ENCODE data around the gene CRKL.
"Not testable (repeated sequence)": the region's sequence is repeated elsewhere in the genome, so short reads cannot be mapped to it uniquely, and the experiment has no call there.

The CRKL gene

GRCh38 chr22:20970939-20971657 is 53.9 kb downstream of the CRKL start:
- no peaks in the 10 kb centered on the region for H3K36me3 Mint-ChIP-seq (ENCODE audit: low read depth)
- H3K4me3 Mint-ChIP-seq, result no peak overlapping the region
- H3K27ac Mint-ChIP-seq, result no peak overlapping the region
- peaks cover 3% of the 10 kb centered on the region for H3K27me3 Mint-ChIP-seq (ENCODE audit: low read depth)
- no peaks in the 10 kb centered on the region for H3K9me3 Mint-ChIP-seq
- no peaks in the 10 kb centered on the region for H3K4me1 Mint-ChIP-seq (ENCODE audit: low read depth)

- not testable (repeated sequence) for H3K4me1 Mint-ChIP-seq (ENCODE audit: low read depth); H3K9me3 Mint-ChIP-seq; H3K36me3 Mint-ChIP-seq (ENCODE audit: low read depth); H3K27me3 Mint-ChIP-seq (ENCODE audit: low read depth); H3K27ac Mint-ChIP-seq; H3K4me3 Mint-ChIP-seq
These were observed 54.9 kb downstream of the CRKL start for GRCh38 chr22:20972014-20972694.

- no peak overlapping the region for H3K4me3 Mint-ChIP-seq
- no peaks in the 10 kb centered on the region for H3K36me3 Mint-ChIP-seq (ENCODE audit: low read depth)
- peaks cover 1% of the 10 kb centered on the region for H3K9me3 Mint-ChIP-seq
- H3K27me3 Mint-ChIP-seq (ENCODE audit: low read depth), result no peaks in the 10 kb centered on the region
- H3K27ac Mint-ChIP-seq, result no peak overlapping the region
- H3K4me1 Mint-ChIP-seq (ENCODE audit: low read depth), result no peaks in the 10 kb centered on the region
These were observed 55.8 kb downstream of the CRKL start for GRCh38 chr22:20972933-20973577.

DNA sequence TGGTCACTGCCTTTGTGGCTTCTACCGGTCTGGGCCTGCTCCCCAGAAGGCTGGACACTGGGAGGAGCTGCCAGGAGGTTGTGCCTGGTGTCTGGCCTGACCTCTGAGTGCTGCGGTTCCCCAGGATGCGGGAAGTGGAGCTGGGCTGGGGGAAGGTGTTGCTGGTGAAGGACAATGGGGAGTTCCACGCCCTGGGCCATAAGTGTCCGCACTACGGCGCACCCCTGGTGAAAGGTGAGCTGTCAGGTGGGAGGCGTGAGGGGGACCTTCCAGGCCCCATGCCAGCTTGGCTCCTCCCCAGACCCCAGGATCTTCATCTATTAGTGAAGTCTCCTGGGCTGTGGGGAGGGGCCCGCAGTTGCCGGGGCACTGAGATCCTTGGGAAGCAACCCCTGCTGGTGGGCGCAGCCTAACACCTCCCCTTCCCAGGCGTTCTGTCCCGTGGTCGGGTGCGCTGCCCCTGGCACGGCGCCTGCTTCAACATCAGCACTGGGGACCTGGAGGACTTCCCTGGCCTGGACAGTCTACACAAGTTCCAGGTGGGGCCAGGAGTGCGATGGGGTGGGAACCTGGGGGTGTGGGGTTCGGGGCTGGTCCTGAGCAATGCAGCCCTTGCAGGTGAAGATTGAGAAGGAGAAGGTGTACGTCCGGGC is 56.6 kb downstream of the CRKL start:
- no peak overlapping the region for H3K27ac Mint-ChIP-seq
- H3K27me3 Mint-ChIP-seq (ENCODE audit: low read depth), result no peaks in the 10 kb centered on the region
- no peaks in the 10 kb centered on the region for H3K36me3 Mint-ChIP-seq (ENCODE audit: low read depth)
- H3K9me3 Mint-ChIP-seq, result peaks cover 8% of the 10 kb centered on the region
- H3K4me1 Mint-ChIP-seq (ENCODE audit: low read depth), result no peaks in the 10 kb centered on the region
- no peak overlapping the region for H3K4me3 Mint-ChIP-seq

DNA sequence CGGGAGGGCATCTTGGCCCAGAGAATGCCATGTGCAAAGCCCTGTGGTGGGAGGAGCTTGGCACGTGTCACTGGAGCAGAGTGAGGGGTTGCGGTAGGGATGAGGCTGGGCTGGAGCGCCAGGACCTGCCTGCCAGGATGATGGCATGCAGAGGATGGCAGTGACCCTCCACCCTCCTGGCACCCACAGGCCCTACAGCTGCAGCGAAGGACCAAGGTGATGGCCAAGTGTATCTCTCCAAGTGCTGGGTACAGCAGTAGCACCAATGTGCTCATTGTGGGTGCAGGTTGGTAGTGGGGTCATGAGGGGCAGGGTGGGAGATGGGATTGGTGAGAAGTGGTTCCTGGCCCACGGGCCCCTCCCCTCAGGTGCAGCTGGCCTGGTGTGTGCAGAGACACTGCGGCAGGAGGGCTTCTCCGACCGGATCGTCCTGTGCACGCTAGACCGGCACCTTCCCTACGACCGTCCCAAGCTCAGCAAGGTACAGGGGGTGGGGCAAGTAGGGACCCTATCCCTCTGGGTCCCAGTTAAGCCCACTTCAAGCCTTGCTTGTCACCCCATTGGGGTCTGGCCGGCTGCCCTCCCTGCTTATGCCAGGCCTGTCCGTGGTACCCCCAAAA is 57.2 kb downstream of the CRKL start:
- Mint-ChIP-seq H3K27ac (no peak overlapping the region), H3K27me3 (ENCODE audit: low read depth) (no peaks in the 10 kb centered on the region), H3K9me3 (peaks cover 12% of the 10 kb centered on the region), H3K4me1 (ENCODE audit: low read depth) (peaks cover 4% of the 10 kb centered on the region), H3K36me3 (ENCODE audit: low read depth) (peaks cover 1% of the 10 kb centered on the region), H3K4me3 (no peak overlapping the region)

- no peaks in the 10 kb centered on the region for H3K27me3 Mint-ChIP-seq (ENCODE audit: low read depth)
- no peak overlapping the region for H3K27ac Mint-ChIP-seq
- H3K36me3 Mint-ChIP-seq (ENCODE audit: low read depth), result peaks cover 1% of the 10 kb centered on the region
- peaks cover 9% of the 10 kb centered on the region for H3K4me1 Mint-ChIP-seq (ENCODE audit: low read depth)
- H3K4me3 Mint-ChIP-seq, result no peak overlapping the region
- peaks cover 12% of the 10 kb centered on the region for H3K9me3 Mint-ChIP-seq
These were observed 58.5 kb downstream of the CRKL start for GRCh38 chr22:20975541-20976290.

- no peak overlapping the region for H3K27ac Mint-ChIP-seq
- no peak overlapping the region for H3K4me3 Mint-ChIP-seq
- peaks cover 13% of the 10 kb centered on the region for H3K4me1 Mint-ChIP-seq (ENCODE audit: low read depth)
- no peaks in the 10 kb centered on the region for H3K27me3 Mint-ChIP-seq (ENCODE audit: low read depth)
- peaks cover 12% of the 10 kb centered on the region for H3K9me3 Mint-ChIP-seq
- H3K36me3 Mint-ChIP-seq (ENCODE audit: low read depth), result peaks cover 1% of the 10 kb centered on the region
These were observed 59.2 kb downstream of the CRKL start for GRCh38 chr22:20976291-20976877.

GRCh38 chr22:20977019-20977418 is 59.8 kb downstream of the CRKL start:
- Mint-ChIP-seq H3K4me1 (ENCODE audit: low read depth) (peaks cover 16% of the 10 kb centered on the region), H3K9me3 (peaks cover 12% of the 10 kb centered on the region), H3K27me3 (ENCODE audit: low read depth) (no peaks in the 10 kb centered on the region), H3K27ac (no peak overlapping the region), H3K4me3 (no peak overlapping the region), H3K36me3 (ENCODE audit: low read depth) (peaks cover 1% of the 10 kb centered on the region)

- Mint-ChIP-seq H3K27me3 (ENCODE audit: low read depth) (no peaks in the 10 kb centered on the region), H3K4me1 (ENCODE audit: low read depth) (peaks cover 18% of the 10 kb centered on the region), H3K36me3 (ENCODE audit: low read depth) (peaks cover 1% of the 10 kb centered on the region), H3K9me3 (peaks cover 12% of the 10 kb centered on the region), H3K4me3 (no peak overlapping the region), H3K27ac (no peak overlapping the region)
These were observed 60.4 kb downstream of the CRKL start for GRCh38 chr22:20977516-20978170.

DNA sequence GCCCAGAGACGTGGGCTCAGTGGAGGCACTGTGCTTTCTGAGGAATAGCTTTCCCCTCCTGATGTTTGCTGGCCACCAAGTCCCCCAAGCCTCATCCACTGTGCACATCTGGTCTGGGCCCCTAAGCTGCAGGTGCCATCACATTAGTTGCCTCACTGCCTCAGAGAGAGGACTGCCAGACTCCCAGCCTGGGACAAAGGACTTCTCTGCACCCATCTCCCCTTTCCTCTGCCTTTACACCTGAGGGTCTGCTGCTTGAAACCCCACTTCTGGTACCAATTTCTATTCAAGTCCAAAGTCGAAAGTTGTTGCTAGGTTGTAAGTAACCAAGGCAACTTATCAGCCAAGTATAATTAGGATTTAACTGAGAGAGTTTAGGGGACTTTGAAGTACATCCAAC is 61.2 kb downstream of the CRKL start:
- peaks cover 1% of the 10 kb centered on the region for H3K36me3 Mint-ChIP-seq (ENCODE audit: low read depth)
- no peak overlapping the region for H3K4me3 Mint-ChIP-seq
- H3K27ac Mint-ChIP-seq, result no peak overlapping the region
- peaks cover 12% of the 10 kb centered on the region for H3K9me3 Mint-ChIP-seq
- no peaks in the 10 kb centered on the region for H3K27me3 Mint-ChIP-seq (ENCODE audit: low read depth)
- H3K4me1 Mint-ChIP-seq (ENCODE audit: low read depth), result peaks cover 23% of the 10 kb centered on the region

- Mint-ChIP-seq H3K27me3 (ENCODE audit: low read depth) (no peaks in the 10 kb centered on the region), H3K4me1 (ENCODE audit: low read depth) (peaks cover 29% of the 10 kb centered on the region), H3K4me3 (peak overlapping the region; percentile 55), H3K9me3 (peaks cover 12% of the 10 kb centered on the region), H3K36me3 (ENCODE audit: low read depth) (peaks cover 3% of the 10 kb centered on the region), H3K27ac (peak overlapping the region; percentile 57)
These were observed 62.1 kb downstream of the CRKL start for GRCh38 chr22:20979243-20979809.

GRCh38 chr22:20979940-20980453 is 62.8 kb downstream of the CRKL start:
- peaks cover 12% of the 10 kb centered on the region for H3K9me3 Mint-ChIP-seq
- no peak overlapping the region for H3K4me3 Mint-ChIP-seq
- H3K27ac Mint-ChIP-seq, result peak overlapping the region; percentile 1
- H3K4me1 Mint-ChIP-seq (ENCODE audit: low read depth), result peaks cover 29% of the 10 kb centered on the region
- H3K36me3 Mint-ChIP-seq (ENCODE audit: low read depth), result peaks cover 3% of the 10 kb centered on the region
- no peaks in the 10 kb centered on the region for H3K27me3 Mint-ChIP-seq (ENCODE audit: low read depth)

GRCh38 chr22:20980523-20980922 is 63.3 kb downstream of the CRKL start:
- Mint-ChIP-seq H3K27ac (no peak overlapping the region), H3K4me3 (no peak overlapping the region), H3K27me3 (ENCODE audit: low read depth) (no peaks in the 10 kb centered on the region), H3K36me3 (ENCODE audit: low read depth) (peaks cover 3% of the 10 kb centered on the region), H3K9me3 (peaks cover 12% of the 10 kb centered on the region), H3K4me1 (ENCODE audit: low read depth) (peaks cover 29% of the 10 kb centered on the region)
